Naive thymus-derived CD8-positive, alpha-beta T cell (primary cell): ENCODE results near the gene CYP4F22. TPM values are rescaled to one million over a fixed set of nuclear protein-coding genes. Genes with fewer than 3 reads are reported as not detected.

Experiments used
- ATAC-seq, 2 donors: fragments of 150-1000 bp; cut with Tn5 transposase in 1 of 2; sonication (Bioruptor Pico), chemical (Tn5 transposase) in 1 of 2; 1 replicate in 1 of 2; 2 replicates in 1 of 2; pipeline ENCODE4 v1.10.0; 2021; ENCODE audit warnings: mild to moderate bottlenecking in 2 of 2, moderate library complexity in 2 of 2
- POLR2A ChIA-PET: fragments of 350-600 bp; sonication (Branson Sonifier 250); formaldehyde crosslinking; loops from one replicate; lab custom pipeline; 2021; ENCODE audit warnings: antibody characterized with exemption; lab: Charles Lee
- DNase-seq, 10 donors: peaks; one replicate each; pipeline versions ENCODE4 v3.0.0 to v3.0.0-alpha.2; 2020 to 2022
- H3K27ac Mint-ChIP-seq, 10 donors: one replicate each; pipeline ENCODE4 v1.8.0; 2020 to 2022; ENCODE audit warnings: mild to moderate bottlenecking in 10 of 10, mixed read lengths in 10 of 10, moderate library complexity in 4 of 10, inconsistent platforms in 1 of 10
- H3K27me3 Mint-ChIP-seq, 5 donors: one replicate each; pipeline ENCODE4 v1.8.0; 2021 to 2022; ENCODE audit warnings: mixed read lengths in 5 of 5
- H3K36me3 Mint-ChIP-seq, 3 donors: one replicate each; pipeline ENCODE4 v1.8.0; 2020 to 2022; ENCODE audit warnings: mixed read lengths in 3 of 3, mild to moderate bottlenecking in 2 of 3, inconsistent platforms in 1 of 3
- H3K4me1 Mint-ChIP-seq, 4 donors: one replicate each; pipeline ENCODE4 v1.8.0; 2021 to 2022; ENCODE audit warnings: mixed read lengths in 4 of 4
- H3K4me3 Mint-ChIP-seq, 10 donors: one replicate each; pipeline ENCODE4 v1.8.0; 2020 to 2022; ENCODE audit warnings: mild to moderate bottlenecking in 10 of 10, mixed read lengths in 10 of 10, moderate library complexity in 6 of 10, inconsistent platforms in 1 of 10
- H3K9me3 Mint-ChIP-seq, 9 donors: one replicate each; pipeline ENCODE4 v1.8.0; 2020 to 2022; ENCODE audit warnings: mixed read lengths in 9 of 9, mild to moderate bottlenecking in 3 of 9, inconsistent platforms in 1 of 9, moderate library complexity in 1 of 9
- polyA plus RNA-seq, 3 donors: library from polyadenylated mRNA; unstranded; fragments of 300-500 nt; fragmentation: Illumina TruSeq; gene quantifications; one replicate each; pipeline ENCODE4 v1.2.3, GENCODE V29; 2021
- total RNA-seq, 8 experiments: library from RNA in 2 of 8; stranded (reverse) in 2 of 8; gene quantifications; one replicate each; pipeline ENCODE4 v1.2.3 and lab custom pipeline; 2021 to 2026

CYP4F22 gene
- total RNA-seq (under 1 TPM; 0.36 to 0.68 TPM), polyA plus RNA-seq (1 to 10 TPM in 2 of 3 donors, under 1 TPM in 1; 0.67 to 1.7 (median 1.4) TPM), total RNA-seq (lab: John Stamatoyannopoulos, UW) (0.77 to 2.2 (median 1.0) reads per million in 6 experiments)

DNA sequence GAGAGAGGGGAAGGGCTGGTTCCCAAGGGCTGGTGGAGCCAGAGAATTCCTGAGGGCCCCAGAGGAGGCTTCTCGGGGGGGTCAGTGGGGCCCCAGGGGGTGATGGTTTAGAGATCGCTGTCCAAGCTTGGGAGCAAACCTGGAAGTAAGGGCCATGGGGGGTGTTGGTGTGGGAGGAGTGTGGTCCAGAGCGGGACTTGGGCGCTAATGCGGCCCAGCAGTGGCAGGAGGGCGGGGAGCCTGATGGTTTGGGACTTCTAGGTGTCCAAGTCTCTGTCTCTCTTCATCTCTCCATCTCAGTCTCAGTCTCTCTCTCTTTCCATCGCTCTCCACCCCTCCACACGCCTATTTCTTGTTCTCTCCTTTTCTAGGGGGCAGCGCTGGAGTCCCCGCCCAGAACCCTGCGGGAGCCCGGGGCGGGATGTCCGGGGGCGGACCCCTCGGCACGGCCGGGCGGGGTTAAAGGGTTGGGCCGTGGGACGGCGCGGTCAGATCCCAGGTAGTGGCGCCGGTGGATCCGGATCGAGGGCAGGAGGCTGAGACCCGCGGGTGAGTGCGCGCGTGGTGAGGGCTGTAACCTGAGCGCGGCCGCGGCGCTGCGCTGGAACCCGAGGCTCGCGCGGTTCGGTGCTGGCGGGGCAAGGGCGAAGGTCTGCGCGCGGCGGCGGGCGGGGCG is at the start of gene CYP4F22:
Gene CYP4F22, plus strand, starts transcription at position 491 of the 676 bp plus-strand sequence. CDS start 16,812 bp downstream, outside the sequence.
- Mint-ChIP-seq H3K27me3 (peaks cover 0 to 14% (median 1%) of the 10 kb centered on the region in 5 donors), H3K4me3 (peak within 1 kb of the TSS; percentile 73 to 90 (median 84)), H3K27ac (peak within 1 kb of the TSS in 6 of 10 donors; percentile 60 to 86 (median 66)), H3K36me3 (no peaks in the 10 kb centered on the region), H3K9me3 (no peaks in the 10 kb centered on the region), H3K4me1 (peaks cover 15 to 30% (median 26%) of the 10 kb centered on the region in 4 donors)
- DNase-seq (peak in 5 of 10 donors; percentile 8 to 26 (median 11)), ATAC-seq (peak; percentile 65 to 82)
- POLR2A ChIA-PET: interaction anchor here (0.8 to 0.9 kb wide), 2 partner anchors 35 to 45 kb away, joined by 3 to 6 read pairs; no protein-coding TSS in a partner anchor

DNA sequence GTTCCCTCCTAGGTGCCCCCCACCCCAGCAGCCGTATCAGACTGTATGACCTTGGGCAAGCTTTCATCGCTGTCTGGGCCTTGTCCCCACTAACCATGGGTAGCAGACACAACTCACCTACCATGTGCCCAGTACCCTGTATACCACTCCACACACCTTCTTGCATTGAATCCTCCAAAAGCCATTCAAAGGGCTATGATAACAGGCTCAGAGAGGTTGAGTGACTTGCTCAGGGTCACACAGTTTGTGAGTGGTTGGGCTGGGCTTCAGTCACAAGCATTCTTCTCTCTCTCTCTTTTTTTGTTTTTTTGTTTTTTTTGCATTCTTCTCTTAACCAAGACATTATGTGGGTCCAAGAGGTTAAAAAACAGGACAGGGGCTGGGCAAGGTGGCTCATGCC is 46.6 kb upstream of the CYP4F22 start:
- Mint-ChIP-seq H3K9me3 (no peaks in the 10 kb centered on the region), H3K27me3 (no peaks in the 10 kb centered on the region), H3K27ac (peak overlapping the region; percentile 59 to 98 (median 91)), H3K4me3 (peak overlapping the region; percentile 39 to 98 (median 94)), H3K4me1 (peaks cover 17 to 57% (median 51%) of the 10 kb centered on the region in 4 donors), H3K36me3 (peaks cover 0 to 50% (median 12%) of the 10 kb centered on the region in 3 donors)
- ATAC-seq (no peak), DNase-seq (no peak)
- POLR2A ChIA-PET: interaction anchor here (1.3 to 6.2 kb wide), 3 partner anchors 11 to 43 kb away, joined by 5 to 48 read pairs (median 38); partner anchors contain the start of genes AKAP8L and WIZ

DNA sequence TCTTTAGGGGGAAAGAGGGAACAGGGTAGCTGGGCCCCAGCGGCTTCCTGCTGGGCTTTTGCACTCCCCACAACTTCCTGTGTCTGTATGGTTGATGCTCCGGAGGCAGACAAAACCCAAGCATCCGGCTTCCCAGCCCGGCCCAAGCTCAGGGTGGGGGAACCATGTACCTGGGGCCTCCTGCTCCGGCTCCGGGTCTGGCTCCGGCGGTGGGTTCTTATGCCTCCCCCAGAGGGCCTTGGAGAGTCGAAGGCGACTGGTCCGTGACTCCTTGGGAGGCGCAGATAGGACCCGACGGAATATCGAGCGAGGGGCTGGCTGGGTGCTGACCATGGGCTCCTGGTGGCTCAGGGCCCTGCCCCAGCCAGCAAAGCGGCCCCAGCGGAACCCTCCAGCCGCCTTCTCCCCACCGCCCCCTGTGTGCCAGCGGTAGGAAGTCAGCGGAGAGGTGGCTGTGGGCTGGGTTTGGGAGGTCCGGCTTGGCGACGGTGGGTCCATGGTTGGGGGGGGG is 44.4 kb upstream of the CYP4F22 start:
- H3K36me3 Mint-ChIP-seq: peaks cover 0 to 39% (median 12%) of the 10 kb centered on the region in 3 donors
- H3K27me3 Mint-ChIP-seq: no peaks in the 10 kb centered on the region
- no peaks in the 10 kb centered on the region for H3K9me3 Mint-ChIP-seq
- POLR2A ChIA-PET: interaction anchor here (0.9 to 6.4 kb wide), 23 partner anchors 9 to 373 kb away, joined by 3 to 69 read pairs (median 6); partner anchors contain the start of genes AKAP8, AKAP8L, BRD4 and CYP4F22
- peaks cover 30 to 76% (median 71%) of the 10 kb centered on the region in 4 donors for H3K4me1 Mint-ChIP-seq
- DNase-seq: peak; percentile 62 to 86 (median 78)
- peak; percentile 86 to 94 for ATAC-seq
- peak overlapping the region; percentile 91 to 98 (median 94) for H3K4me3 Mint-ChIP-seq
- H3K27ac Mint-ChIP-seq: peak overlapping the region; percentile 92 to 98 (median 96)

DNA sequence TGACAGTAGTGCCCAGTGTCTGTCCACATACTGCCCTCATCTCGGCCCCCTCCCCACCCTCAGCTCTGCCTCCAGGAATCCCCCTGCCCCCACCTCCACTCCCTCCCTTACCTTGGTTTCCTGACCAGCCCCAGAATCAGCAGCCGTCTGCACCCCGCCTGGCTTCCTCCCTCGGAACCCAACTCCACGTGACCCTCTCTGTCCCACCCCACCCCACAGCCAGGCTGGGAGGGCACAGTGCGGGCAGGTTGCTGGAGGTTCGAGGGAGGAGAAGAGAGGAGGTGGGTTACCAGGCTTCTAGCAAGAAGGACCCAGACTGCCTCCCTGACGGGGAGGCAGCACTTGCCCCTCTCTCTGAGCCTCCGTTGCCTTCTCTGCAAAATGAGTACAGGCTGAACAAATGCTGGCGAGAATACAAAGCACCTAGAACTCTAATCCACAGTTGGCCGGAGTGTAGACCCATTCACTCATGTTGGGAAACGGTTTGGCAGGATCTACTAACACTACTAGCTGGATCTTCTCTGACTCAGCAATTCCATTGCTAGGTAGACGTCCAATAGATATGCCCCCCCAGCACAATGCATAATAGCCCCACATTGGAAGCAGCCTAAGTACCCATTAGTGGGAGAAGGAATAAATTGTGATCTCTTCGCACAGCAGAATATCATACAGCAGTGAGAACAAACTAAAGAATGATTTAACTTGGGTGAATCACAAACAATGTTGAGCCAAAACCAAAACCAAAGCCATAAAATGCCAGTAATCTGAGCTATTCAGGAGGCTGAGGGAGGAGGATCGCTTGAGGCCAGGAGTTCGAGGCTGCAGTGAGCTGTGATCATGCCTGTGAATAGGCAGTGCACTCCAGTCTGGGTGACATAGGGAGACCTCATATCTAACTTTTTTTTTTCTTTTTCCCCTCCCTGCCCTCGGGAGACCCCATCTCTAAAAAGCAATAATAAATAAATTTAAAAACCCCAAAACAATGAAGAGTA is 43.6 kb upstream of the CYP4F22 start, which contains the start of gene RASAL3:
Gene RASAL3, minus strand, starts transcription at position 151 of the 992 bp plus-strand sequence. CDS start 186 bp downstream, outside the sequence.
- POLR2A ChIA-PET: interaction anchor here (0.9 to 6.4 kb wide), 17 partner anchors 8 to 132 kb away, joined by 3 to 69 read pairs (median 9); partner anchors contain the start of genes AKAP8, AKAP8L, BRD4 and WIZ
- no peaks in the 10 kb centered on the region for H3K9me3 Mint-ChIP-seq
- peak; percentile 69 to 71 for ATAC-seq
- H3K4me1 Mint-ChIP-seq: peaks cover 36 to 77% (median 75%) of the 10 kb centered on the region in 4 donors
- no peaks in the 10 kb centered on the region for H3K27me3 Mint-ChIP-seq
- H3K4me3 Mint-ChIP-seq: peak within 1 kb of the TSS; percentile 91 to 98 (median 94)
- peak within 1 kb of the TSS; percentile 92 to 98 (median 96) for H3K27ac Mint-ChIP-seq
- H3K36me3 Mint-ChIP-seq: peaks cover 0 to 33% (median 12%) of the 10 kb centered on the region in 3 donors
- peak; percentile 42 to 76 (median 54) for DNase-seq

DNA sequence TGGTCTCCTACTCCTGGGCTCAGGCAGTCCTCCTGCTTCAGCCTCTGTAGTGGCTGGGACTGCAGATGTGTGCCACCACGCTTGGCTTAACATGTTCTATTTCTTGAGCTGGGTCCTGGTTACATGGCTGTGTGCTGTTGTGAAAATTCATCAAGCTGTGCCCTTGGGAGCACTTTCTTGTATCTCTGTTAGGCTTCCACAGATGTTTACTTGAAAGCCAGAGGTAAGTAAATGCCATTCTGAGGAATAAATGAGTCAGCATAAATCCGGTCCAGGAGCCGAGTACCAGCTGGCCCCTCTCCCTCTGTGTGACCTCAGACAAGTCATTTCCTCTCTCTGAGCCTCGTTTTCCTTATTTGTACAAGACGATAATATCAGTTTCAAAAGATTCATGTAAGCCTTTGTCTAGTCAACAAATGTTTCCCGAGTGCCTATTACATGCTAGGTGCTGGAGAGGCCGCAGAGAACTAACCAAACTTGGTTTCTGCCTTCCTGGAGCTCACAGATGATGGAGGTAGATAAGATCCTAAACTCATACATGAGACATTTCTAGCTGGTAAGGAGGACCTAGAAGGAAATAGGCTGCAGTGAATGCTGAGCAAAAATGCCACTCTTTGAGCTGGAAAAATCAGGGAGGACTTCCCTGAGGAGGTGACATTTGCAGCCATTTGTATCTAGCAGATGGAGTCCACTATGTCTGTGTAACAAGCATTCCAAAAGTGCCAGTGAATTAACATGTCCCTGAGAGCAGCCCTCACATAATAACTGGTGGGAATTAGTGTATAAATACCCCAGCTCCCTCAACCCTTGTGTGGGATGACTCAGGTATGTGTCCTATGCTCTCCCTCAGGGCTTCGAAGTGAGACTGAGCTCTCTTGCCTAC is 41.2 kb upstream of the CYP4F22 start:
- peaks cover 0 to 12% (median 4%) of the 10 kb centered on the region in 3 donors for H3K36me3 Mint-ChIP-seq
- no peaks in the 10 kb centered on the region for H3K27me3 Mint-ChIP-seq
- peak in 2 of 10 donors; percentile 27 to 31 for DNase-seq
- peak in 1 of 2 donors; percentile 16 for ATAC-seq
- no peaks in the 10 kb centered on the region for H3K9me3 Mint-ChIP-seq
- POLR2A ChIA-PET: interaction anchor here (0.5 to 6.4 kb wide), 14 partner anchors 9 to 193 kb away, joined by 3 to 69 read pairs (median 6); partner anchors contain the start of genes AKAP8L and BRD4
- H3K27ac Mint-ChIP-seq: peak overlapping the region; percentile 55 to 94 (median 90)
- peak overlapping the region in 9 of 10 donors; percentile 61 to 85 (median 71) for H3K4me3 Mint-ChIP-seq
- H3K4me1 Mint-ChIP-seq: peaks cover 36 to 74% (median 67%) of the 10 kb centered on the region in 4 donors

DNA sequence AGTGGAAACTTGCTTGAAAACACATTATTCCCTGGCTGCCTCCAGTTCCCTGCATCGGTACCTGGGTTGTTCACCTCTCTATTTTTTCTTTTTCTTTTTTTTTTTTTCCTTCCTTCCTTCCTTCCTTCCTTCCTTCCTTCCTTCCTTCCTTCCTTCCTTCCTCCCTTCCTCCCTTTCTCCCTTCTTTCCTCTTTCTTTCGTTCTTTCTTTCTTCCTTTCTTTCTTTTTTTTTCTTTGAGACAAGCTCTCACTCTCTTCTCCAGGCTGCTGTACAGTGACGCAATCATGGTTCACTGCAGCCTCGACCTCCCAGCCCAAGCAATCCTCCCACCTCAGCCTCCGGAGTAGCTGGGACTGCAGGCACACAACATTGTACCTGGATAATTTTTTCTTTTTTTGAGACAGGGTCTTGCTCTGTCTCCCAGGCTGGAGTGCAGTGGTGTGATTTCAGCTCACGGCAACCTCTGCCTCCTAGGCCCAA is 40.6 kb upstream of the CYP4F22 start:
- H3K36me3 Mint-ChIP-seq: peaks cover 0 to 5% (median 4%) of the 10 kb centered on the region in 3 donors
- ATAC-seq (no peak), DNase-seq (no peak)
- H3K27me3 Mint-ChIP-seq: no peaks in the 10 kb centered on the region
- H3K27ac Mint-ChIP-seq: peak overlapping the region in 9 of 10 donors; percentile 47 to 94 (median 90)
- H3K9me3 Mint-ChIP-seq: no peaks in the 10 kb centered on the region
- H3K4me1 Mint-ChIP-seq: peaks cover 36 to 69% (median 61%) of the 10 kb centered on the region in 4 donors
- H3K4me3 Mint-ChIP-seq: peak overlapping the region; percentile 14 to 94 (median 76)
- POLR2A ChIA-PET: interaction anchor here (0.6 to 6.4 kb wide), 9 partner anchors 16 to 135 kb away, joined by 3 to 69 read pairs (median 7); partner anchors contain the start of genes AKAP8L and BRD4

DNA sequence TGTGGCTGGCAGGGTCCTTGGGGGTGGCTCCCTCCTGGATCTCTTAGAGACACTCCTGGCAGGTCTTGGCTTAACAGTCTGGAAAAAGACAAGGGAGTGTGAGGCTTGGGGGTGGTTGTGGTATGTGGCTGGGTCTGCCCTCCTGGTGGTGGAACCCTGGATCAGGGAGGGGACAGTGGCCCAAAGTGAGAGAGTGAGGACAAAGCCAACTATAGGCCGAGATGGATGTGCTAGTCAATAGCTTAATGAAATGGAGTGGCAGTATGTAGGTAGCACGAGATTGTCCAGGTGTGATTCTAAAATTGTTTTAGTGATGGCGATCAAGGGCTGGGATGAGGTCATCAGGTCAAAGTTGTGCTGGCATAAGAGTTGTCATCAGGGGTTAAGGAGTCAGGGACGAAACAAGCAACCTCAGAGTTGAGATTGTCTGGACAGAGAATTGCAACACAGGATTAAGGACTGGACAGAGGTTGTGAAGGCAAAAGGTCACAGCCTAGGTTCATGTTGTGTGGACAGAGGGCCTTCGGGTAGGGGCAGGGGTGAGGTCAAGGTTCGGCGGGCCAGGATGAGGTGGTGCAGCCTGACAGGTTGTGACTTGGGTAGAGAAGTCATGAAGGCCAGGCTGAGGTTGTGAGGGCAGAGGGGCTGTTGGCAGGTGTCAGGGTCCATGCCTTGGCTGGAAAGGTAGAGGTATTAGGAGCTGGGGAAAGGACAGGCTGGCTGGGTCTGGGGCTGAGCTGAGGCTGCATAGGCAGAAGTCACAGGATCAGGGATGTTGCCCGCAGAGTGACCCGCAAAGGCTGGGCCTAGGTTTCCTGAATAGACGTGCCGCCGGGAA is 39.4 kb upstream of the CYP4F22 start:
- H3K4me1 Mint-ChIP-seq: peaks cover 34 to 64% (median 58%) of the 10 kb centered on the region in 4 donors
- H3K27ac Mint-ChIP-seq: peak overlapping the region; percentile 22 to 94 (median 74)
- ATAC-seq (no peak), DNase-seq (no peak)
- POLR2A ChIA-PET: interaction anchor here (0.5 to 6.4 kb wide), 6 partner anchors 10 to 90 kb away, joined by 3 to 69 read pairs (median 6); partner anchors contain the start of genes AKAP8, AKAP8L and PGLYRP2
- peak overlapping the region; percentile 78 to 96 (median 91) for H3K4me3 Mint-ChIP-seq
- H3K9me3 Mint-ChIP-seq: no peaks in the 10 kb centered on the region
- no peaks in the 10 kb centered on the region for H3K36me3 Mint-ChIP-seq
- H3K27me3 Mint-ChIP-seq: no peaks in the 10 kb centered on the region

DNA sequence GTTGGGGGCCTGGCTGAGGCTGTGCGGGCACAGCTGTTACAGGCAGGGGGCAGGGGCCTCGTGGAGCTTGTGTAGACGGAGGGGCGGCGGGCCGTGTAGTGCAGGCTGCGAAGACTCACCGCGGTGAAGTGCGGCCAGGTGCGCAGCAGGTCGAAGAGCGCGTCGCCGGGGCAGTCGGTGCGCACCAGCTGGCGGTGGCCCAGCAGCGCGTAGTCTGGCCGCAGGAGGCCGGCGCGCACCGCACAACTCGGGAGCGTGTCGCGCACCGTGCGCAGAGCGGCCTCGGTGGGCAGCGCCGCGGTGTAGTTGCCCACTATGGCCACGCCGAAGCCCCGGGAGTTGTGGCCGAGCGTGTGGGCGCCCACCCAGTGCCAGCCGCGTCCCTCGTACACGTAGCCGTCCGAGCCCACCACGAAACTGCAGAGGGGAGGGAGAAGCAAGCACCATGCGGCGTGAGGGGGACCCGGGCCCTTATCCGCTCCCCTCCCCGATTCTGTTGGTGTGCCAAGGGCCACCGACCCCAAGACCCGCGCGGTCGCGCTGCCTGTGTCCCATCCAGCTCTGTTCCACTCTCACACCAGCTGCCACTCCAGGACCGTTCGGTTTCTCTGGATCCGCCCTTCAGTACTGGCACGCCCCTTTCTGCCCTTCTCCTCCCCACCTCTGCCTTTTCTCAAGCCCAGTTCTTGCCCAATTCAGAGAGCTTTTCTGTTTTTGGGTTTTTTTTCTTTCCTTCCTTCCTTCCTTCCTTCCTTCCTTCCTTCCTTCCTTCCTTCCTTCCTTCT is 38.6 kb upstream of the CYP4F22 start:
- peak; percentile 67 to 81 for ATAC-seq
- Mint-ChIP-seq H3K4me3 (peak overlapping the region; percentile 78 to 96 (median 91)), H3K27ac (peak overlapping the region in 9 of 10 donors; percentile 50 to 91 (median 84)), H3K36me3 (no peaks in the 10 kb centered on the region), H3K4me1 (peaks cover 31 to 59% (median 55%) of the 10 kb centered on the region in 4 donors), H3K27me3 (no peaks in the 10 kb centered on the region), H3K9me3 (no peaks in the 10 kb centered on the region)
- POLR2A ChIA-PET: interaction anchor here (0.5 to 2.3 kb wide), 6 partner anchors 9 to 333 kb away, joined by 3 to 17 read pairs (median 5); partner anchors contain the start of genes AKAP8, AKAP8L and PGLYRP2
- DNase-seq: peak in 2 of 10 donors; percentile 28 to 41

DNA sequence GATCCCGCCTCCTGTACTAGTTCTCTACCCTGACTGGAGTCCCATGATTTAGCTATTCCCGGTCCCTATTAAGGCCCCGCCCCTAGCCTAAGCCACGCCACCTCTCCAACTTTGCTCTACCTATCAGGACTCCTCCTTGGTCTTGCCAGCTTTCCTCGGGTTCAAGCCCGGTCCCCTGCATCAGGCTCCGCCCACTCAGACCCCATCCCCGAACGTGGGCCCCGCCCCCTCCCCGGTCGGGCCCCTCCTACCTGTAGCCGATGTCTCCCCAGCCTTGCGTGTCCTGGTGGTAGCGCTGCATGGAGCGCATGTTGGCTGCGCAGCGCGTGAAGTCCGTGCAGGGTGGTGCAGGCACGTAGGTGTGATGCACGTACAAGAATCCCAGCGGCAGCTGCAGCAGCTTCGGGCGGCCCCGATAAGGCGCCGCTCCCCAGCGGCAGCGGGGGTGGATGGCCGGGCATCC is 36.7 kb upstream of the CYP4F22 start:
- H3K9me3 Mint-ChIP-seq: no peaks in the 10 kb centered on the region

More for the DNA sequence above, 36.7 kb upstream of the CYP4F22 start:
- Mint-ChIP-seq H3K4me3 (peak overlapping the region in 7 of 10 donors; percentile 31 to 85 (median 53)), H3K27ac (peak overlapping the region in 2 of 10 donors; percentile 16 to 49), H3K27me3 (no peaks in the 10 kb centered on the region), H3K36me3 (no peaks in the 10 kb centered on the region), H3K4me1 (peaks cover 30 to 51% (median 48%) of the 10 kb centered on the region in 4 donors)
- ATAC-seq: no peak
- DNase-seq: no peak
- POLR2A ChIA-PET: interaction anchor here (0.5 to 0.7 kb wide), 3 partner anchors 23 to 1737 kb away, joined by 3 to 5 read pairs (median 4); no protein-coding TSS in a partner anchor
